HepG2 (cell line): Measurements from ENCODE around the gene CADPS2.

Experiments
- CAMTA2 ChIP-seq: sonication (generic); formaldehyde crosslinking; IDR thresholded peaks from 2 replicates; pipeline ENCODE4 v1.4.0; 2020; ENCODE audit warnings: mild to moderate bottlenecking, missing genetic modification reagents, borderline replicate concordance
- HNF4A ChIP-seq: sonication (generic); formaldehyde crosslinking; IDR thresholded peaks from 2 replicates; pipeline ENCODE4 v1.4.0; 2020; ENCODE audit warnings: missing genetic modification reagents
- NBN ChIP-seq: fragments of 450-650 bp; conservative IDR thresholded peaks from 2 replicates; pipeline ENCODE4 v1.6.1; 2017
- SOX13 ChIP-seq, 3 experiments: fragments of 450-650 bp in 1 of 3; sonication (generic) in 1 of 3; formaldehyde crosslinking in 1 of 3; IDR thresholded peaks in 2 of 3; conservative IDR thresholded peaks in 1 of 3; 2 replicates each; pipeline versions ENCODE4 v1.5.0 to v1.6.1; 2016 to 2020; ENCODE audit warnings: antibody characterized with exemption in 1 of 3, mild to moderate bottlenecking in 1 of 3, missing compliant biosample characterization in 1 of 3, missing genetic modification reagents in 1 of 3, moderate library complexity in 1 of 3
- SUZ12 ChIP-seq: fragments of 150-350 bp; IDR thresholded peaks from 2 replicates; pipeline ENCODE4 v1.6.1; 2014; ENCODE audit warnings: low read depth, low read length
- ZNF552 ChIP-seq: sonication (generic); formaldehyde crosslinking; IDR thresholded peaks from 2 replicates; pipeline ENCODE4 v1.9.0; 2022; ENCODE audit warnings: missing genetic modification reagents, mild to moderate bottlenecking, borderline replicate concordance
- TF ChIP-seq, protein P1 (sequence below): sonication (generic); formaldehyde crosslinking; IDR thresholded peaks from 2 replicates; pipeline ENCODE4 v1.4.0; 2020; ENCODE audit warnings: missing genetic modification reagents, borderline replicate concordance

DNA sequence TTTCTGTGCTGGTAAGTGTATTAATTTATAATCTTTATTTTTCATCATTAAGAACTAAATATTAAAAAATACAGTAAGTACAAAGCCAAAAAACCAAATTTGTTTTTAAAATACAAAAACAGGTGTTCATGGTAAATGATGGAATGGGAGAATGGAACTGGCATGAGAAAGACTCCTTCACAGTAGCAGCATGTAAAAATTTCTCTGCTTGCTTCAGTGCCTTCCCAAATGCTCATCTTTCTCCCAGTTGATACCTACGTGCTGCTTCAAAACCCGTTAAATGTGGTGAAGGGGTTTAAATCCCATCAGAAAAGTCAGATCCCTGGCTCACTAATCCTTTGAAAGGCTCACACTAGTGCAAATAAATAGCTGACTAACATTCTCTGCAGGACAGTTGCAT, 191.6 kb downstream of the CADPS2 start:
- TF ChIP-seq HNF4A (no peak), CAMTA2 (no peak), SUZ12 (no peak), NBN (no peak), ZNF552 (CRISPR knock-in tag) (no peak), SOX13 (IDR thresholded peaks at IDR 0.05) (no peak), SOX13 (CRISPR knock-in tag; conservative IDR thresholded peaks at IDR 0.05 in 1 of 2, IDR thresholded peaks at IDR 0.05 in 1 of 2) (no peak)
- TF ChIP-seq, protein P1, sequence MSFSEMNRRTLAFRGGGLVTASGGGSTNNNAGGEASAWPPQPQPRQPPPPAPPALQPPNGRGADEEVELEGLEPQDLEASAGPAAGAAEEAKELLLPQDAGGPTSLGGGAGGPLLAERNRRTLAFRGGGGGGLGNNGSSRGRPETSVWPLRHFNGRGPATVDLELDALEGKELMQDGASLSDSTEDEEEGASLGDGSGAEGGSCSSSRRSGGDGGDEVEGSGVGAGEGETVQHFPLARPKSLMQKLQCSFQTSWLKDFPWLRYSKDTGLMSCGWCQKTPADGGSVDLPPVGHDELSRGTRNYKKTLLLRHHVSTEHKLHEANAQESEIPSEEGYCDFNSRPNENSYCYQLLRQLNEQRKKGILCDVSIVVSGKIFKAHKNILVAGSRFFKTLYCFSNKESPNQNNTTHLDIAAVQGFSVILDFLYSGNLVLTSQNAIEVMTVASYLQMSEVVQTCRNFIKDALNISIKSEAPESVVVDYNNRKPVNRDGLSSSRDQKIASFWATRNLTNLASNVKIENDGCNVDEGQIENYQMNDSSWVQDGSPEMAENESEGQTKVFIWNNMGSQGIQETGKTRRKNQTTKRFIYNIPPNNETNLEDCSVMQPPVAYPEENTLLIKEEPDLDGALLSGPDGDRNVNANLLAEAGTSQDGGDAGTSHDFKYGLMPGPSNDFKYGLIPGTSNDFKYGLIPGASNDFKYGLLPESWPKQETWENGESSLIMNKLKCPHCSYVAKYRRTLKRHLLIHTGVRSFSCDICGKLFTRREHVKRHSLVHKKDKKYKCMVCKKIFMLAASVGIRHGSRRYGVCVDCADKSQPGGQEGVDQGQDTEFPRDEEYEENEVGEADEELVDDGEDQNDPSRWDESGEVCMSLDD = no peak
